ENCODE results near the gene CIAO3.

- no peak; the same call in 1 of the 2 replicates for TF ChIP-seq POLR2A (IDR thresholded peaks at IDR 0.05; ENCODE audit: low read depth, low read length)
- TF ChIP-seq TAF1 (IDR thresholded peaks at IDR 0.05; ENCODE audit: borderline replicate concordance, low read depth, low read length): no peak
Measured at GRCh38 chr16:725041-725376, 15.8 kb downstream of the CIAO3 start.
